B cell (primary cell): Measurements from ENCODE around the gene SLC5A2.

Experiments used
- CTCF ChIP-seq: fragments of 200-600 bp; IDR thresholded peaks from one replicate; pipeline ENCODE4 v1.8.0; 2022; ENCODE audit warnings: antibody characterized with exemption, mild to moderate bottlenecking
- EZH2 ChIP-seq: IDR thresholded peaks from 2 replicates; pipeline ENCODE4 v1.6.1; 2012; ENCODE audit warnings: borderline replicate concordance, low read depth, mild to moderate bottlenecking, moderate library complexity, low read length; ENCODE audit not compliant: insufficient read depth, poor library complexity, severe bottlenecking

- TF ChIP-seq CTCF, result no peak
- TF ChIP-seq EZH2, result no peak
These were observed 1.7 kb downstream of the SLC5A2 start for GRCh38 chr16:31484491-31485171.
